ENCODE results near the gene RAB15.

Gene RAB15

DNA sequence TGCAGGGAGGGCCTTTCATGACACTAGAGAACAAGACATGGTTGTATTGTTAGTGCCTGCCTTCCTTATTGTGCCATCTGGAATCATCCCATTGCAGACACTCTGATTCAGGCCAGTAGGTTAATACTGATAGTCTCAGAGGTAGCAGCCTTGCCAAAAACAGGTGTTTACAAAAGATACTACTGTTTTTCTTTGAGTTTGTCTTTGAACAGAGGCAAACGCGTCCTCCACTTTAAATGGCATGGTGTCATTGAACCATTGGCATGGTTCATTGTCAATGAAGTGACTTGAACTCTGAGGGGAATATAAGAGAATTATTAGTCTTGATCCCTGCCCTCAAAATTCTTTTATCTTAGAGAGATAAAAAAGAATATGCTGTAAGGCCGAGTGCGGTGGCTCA, 18.8 kb upstream of the RAB15 start:
- in situ Hi-C loops (cut with MboI; ENCODE audit: low sequenced_read_pairs): no loop called here

- in situ Hi-C loops (cut with MboI; ENCODE audit: low sequenced_read_pairs): no loop called here
Measured at GRCh38 chr14:64990296-64990695, 18.2 kb upstream of the RAB15 start.

DNA sequence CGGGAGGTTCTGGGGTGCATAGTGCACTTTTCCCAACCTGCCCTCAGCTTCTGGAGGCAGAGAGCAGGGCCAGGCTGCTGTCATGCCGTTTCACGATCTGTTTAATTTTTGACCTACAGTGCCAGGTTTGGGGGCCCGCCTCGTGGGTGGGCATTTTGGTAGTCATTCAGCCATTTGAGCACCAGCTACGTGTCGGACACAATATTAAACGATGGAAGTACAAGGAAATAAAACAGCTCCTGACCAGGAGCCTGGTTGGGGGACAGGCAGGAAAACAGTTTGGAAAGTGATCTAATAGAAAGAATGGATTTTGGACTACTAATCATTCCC, 15.3 kb upstream of the RAB15 start:
- in situ Hi-C loops (cut with MboI; ENCODE audit: low sequenced_read_pairs): no loop called here

DNA sequence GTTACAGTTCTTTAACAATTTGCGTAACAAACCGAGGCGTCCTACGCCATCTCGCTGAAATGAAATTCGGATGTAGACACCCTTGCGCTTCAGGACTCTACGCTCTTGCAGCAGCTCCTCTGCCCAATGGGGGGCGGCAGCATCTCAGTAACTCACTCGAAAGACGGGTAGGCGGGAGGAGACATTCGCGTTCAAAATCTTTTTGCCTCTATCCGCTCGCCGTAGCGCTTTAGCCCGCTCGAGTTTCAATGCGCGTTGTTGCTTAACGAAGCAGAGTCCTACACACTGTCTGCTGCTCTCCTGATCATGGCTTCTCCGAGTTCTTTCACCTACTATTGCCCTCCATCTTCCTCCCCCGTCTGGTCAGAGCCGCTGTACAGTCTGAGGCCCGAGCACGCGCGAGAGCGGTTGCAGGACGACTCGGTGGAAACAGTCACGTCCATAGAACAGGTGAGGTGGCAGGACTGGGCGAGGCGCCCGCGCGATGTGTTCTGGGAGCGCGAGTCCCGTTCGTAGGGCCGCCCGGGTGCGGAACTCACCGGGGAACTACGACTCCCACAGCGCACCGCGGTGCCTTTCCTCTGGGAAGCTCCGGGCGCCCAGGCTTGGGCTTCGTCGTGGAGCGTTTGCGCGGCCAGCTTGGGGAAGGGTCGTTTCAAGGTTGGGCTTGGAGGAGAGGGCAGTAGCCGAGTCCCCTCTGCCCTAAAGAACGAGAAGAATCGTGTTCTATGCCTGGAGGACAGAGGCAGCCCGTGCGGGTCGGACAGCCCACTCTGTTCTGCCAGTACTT, 14.7 kb upstream of the RAB15 start, which contains the start of gene FNTB:
Gene FNTB, plus strand, starts transcription at position 248 of the 790 bp plus-strand sequence. Its CDS starts 59 bp downstream, at position 307.
- in situ Hi-C loops (cut with MboI; ENCODE audit: low sequenced_read_pairs): no loop called here

- in situ Hi-C loops (cut with MboI; ENCODE audit: low sequenced_read_pairs): no loop called here
Measured at GRCh38 chr14:64983439-64984310, 11.5 kb upstream of the RAB15 start.

DNA sequence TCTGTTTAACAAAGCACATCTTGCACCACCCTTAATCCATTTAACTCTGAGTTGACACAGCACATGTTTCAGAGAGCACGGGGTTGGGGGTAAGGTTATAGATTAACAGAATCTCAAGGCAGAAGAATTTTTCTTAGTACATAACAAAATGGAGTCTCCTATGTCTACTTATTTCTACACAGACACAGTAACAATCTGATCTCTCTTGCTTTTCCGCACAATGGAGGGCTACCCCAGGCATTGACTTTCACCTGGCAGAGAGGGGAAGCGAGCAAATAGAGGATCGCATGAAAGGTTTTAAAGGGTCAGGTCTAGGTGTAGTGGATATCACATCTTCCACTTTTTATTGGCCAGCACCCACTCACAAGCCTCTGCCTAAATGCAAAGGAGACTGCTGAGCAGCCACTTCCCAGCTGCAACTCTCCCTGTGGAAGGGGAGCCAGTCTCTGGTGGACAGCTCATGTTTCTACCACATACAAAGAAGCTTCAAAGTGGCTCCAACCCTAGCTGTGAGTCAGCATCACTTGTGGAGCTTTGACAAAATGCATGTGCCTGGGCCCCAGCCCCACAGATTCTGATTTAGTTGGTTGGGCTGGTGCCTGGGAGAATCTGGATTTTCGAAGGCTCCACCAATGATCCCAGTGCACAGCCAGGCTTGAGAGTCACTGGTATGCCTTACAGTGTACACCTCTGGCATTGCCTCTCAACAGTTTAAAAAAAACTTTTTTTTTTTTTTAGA, 7.4 kb upstream of the RAB15 start:
- in situ Hi-C loops (cut with MboI; ENCODE audit: low sequenced_read_pairs): no loop called here

- in situ Hi-C loops (cut with MboI; ENCODE audit: low sequenced_read_pairs): no loop called here
Measured at GRCh38 chr14:64974563-64974962, 2.4 kb upstream of the RAB15 start.

GRCh38 chr14:64973826-64974225, 1.7 kb upstream of the RAB15 start:
- in situ Hi-C loops (cut with MboI; ENCODE audit: low sequenced_read_pairs): no loop called here

GRCh38 chr14:64973026-64973442, 898 bp upstream of the RAB15 start:
- in situ Hi-C loops (cut with MboI; ENCODE audit: low sequenced_read_pairs): no loop called here

- in situ Hi-C loops (cut with MboI; ENCODE audit: low sequenced_read_pairs): no loop called here
Measured at GRCh38 chr14:64971491-64971942, 619 bp downstream of the RAB15 start.

DNA sequence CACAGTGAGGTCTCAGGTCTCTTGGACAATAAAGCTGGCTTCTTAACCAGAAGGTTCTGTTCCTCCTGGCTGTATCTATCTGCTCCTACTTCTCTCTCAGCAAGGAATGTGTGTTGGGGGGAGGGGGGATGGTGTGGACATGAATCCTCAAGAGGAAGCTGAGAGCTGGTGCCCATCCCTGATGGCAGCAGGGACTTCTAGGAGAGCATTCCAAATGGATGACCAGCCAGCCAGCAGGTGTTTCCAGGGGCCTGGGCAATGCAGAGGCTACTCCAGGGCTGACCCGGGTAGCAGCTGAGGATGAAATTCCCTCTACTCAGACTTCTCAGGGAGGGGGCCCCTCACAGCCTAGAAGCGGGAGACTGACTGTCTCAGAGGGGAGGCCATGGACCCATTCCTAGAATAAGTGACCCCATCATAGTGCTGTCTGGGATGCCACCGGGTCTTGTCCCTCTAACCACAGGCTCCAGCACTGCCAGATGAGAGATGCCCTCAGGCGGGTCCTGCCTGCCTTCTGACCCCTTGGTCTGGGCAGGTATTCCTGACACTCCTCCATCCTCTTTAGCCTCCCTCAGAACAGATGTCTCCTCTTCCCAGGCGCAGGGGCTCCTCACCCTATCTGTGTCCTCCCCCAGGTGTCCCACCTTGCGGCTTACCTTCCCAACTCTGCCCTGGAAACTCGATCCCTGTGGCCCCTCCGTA, 1.2 kb downstream of the RAB15 start:
- in situ Hi-C loops (cut with MboI; ENCODE audit: low sequenced_read_pairs): no loop called here

GRCh38 chr14:64970041-64970440, 2.1 kb downstream of the RAB15 start:
- in situ Hi-C loops (cut with MboI; ENCODE audit: low sequenced_read_pairs): no loop called here

GRCh38 chr14:64968651-64969050, 3.5 kb downstream of the RAB15 start:
- in situ Hi-C loops (cut with MboI; ENCODE audit: low sequenced_read_pairs): no loop called here

DNA sequence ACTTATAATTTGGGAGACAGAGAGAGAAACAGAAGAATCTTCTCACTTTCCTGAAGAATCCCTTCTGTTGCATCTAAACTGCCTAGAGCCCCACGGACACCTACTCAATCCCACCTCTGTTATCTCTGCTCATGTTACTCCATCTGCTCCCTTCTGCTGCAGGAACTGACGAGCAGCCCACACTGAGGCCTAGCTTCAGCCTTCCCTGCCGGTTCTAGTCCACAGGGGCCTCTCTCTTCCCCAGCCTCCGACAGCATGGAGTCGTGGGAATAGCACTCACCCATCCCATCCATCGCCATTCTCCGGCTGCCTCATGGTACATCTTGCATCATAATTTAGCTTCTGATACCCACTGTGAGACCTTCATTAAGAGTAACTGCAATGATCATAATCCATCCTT, 4.0 kb downstream of the RAB15 start:
- in situ Hi-C loops (cut with MboI; ENCODE audit: low sequenced_read_pairs): no loop called here

- in situ Hi-C loops (cut with MboI; ENCODE audit: low sequenced_read_pairs): no loop called here
Measured at GRCh38 chr14:64966976-64967375, 5.2 kb downstream of the RAB15 start.

DNA sequence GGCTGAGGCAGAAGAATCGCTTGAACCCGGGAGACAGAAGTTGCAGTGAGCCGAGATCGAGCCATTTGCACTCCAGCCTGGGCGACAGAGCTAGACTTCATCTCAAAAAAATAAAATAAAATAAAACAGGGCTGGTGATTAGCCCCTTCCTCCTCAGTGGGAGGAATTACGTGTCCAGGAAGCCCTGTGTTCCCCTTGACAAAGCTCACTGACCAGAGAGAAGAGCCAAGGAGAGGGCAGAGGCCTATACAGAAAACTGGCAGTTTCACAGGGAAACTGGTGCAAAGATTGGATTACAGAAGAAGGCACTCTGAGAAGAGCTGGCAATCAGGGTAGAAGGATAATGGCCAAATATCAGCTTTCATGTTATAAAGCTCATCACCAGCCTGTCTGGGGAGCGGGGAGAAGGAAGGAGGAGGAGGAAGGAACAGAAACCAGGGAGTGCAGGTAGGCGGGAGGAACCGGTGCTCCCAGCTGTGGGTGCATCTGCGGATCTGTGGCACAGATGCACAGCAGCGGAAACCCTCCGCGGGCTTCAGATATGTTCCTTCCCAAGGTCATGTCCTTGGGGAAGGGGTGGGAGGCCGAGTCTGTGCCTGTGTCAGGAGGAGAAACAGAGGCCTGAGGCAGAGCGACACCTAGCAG, 6.7 kb downstream of the RAB15 start:
- in situ Hi-C loops (cut with MboI; ENCODE audit: low sequenced_read_pairs): no loop called here

DNA sequence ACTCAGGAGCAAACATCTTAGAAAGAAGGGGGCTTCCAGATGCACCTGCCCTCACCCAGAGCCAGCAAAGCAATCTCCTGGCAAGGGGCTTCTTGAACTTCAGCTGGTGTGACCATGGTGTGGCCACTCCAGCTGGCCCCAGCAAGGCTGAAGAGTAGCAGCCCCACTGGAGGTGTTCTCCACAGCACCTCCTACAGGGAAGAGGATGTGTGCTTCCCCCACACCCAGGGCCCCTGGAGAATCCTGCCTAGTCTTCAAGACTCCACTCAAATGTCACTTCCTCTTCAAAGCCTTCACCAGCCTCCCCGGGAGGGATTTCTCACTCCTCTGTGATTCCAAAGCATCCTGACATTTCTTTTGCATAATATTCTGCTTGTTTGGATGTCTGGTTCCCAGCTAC, 8.5 kb downstream of the RAB15 start:
- in situ Hi-C loops (cut with MboI; ENCODE audit: low sequenced_read_pairs): no loop called here

GRCh38 chr14:64960762-64961276, 11.3 kb downstream of the RAB15 start:
- in situ Hi-C loops (cut with MboI; ENCODE audit: low sequenced_read_pairs): no loop called here

DNA sequence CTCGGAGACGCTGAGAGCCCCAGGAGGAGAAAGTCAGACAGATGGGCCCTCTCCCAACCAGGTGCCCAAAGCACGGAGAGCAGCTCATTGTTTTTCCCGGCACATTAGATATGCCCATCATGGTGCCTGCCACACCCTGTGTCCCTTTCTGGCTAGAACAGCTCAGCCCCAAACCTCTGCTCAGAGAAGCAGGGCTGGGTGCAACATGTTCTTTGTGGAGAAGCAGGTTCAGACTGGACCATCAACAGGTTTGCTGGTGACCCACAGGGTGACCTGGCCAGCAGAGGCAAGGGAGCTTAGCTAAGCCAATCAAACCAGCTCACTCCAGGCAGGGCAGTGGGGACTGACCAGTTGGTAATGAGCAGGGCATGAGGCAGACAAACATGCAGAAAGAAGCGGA, 13.4 kb downstream of the RAB15 start:
- in situ Hi-C loops (cut with MboI; ENCODE audit: low sequenced_read_pairs): no loop called here

GRCh38 chr14:64958201-64958600, 13.9 kb downstream of the RAB15 start:
- in situ Hi-C loops (cut with MboI; ENCODE audit: low sequenced_read_pairs): no loop called here

All from HL-60/S4 treated with phorbol 12-myristate 13-acetate at 8.2 ng/mL for 4 days and 3 days (cell line).